ENCODE measurements around the gene TCEA2.

TCEA2 gene

GRCh38 chr20:64035066-64035932, 27.7 kb upstream of the TCEA2 start:
- DNase-seq = no peak

DNA sequence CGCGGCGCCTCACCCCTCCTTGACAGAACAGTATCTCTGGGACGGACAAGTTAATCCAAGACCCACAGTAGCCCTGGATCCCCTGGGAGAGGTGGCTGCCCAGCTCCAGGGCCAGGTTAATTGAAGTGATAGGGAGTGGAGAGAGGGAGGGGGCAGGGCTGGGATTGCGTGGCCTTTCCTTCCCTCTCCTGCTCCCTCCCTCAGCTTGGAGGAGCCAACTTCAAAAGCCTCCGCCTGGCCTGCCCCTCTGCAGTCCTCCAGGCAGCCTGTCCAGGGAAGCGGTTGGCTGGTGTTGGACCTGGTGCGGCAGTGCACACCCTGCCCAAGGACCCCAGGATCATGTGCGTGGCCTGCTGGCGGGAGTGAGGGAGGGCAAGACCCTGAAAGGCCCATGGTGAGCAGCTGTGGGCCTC, 27.1 kb upstream of the TCEA2 start, which contains the start of gene C20orf204:
TSS of gene C20orf204 (plus strand) at position 250 of the 413 bp plus-strand sequence. CDS start at position 392, 142 bp downstream.
- no peak for DNase-seq

- no peak for DNase-seq
Measured at GRCh38 chr20:64036346-64037198, 26.4 kb upstream of the TCEA2 start.

- no peak for DNase-seq
Measured at GRCh38 chr20:64037199-64037497, 25.9 kb upstream of the TCEA2 start.

GRCh38 chr20:64037498-64038213, 25.3 kb upstream of the TCEA2 start:
- DNase-seq = no peak

- DNase-seq = no peak
Measured at GRCh38 chr20:64038224-64038564, 24.8 kb upstream of the TCEA2 start.

- DNase-seq = peak in 13 of 56 donors; percentile 1 to 47 (median 12)
Measured at GRCh38 chr20:64038565-64039292, 24.3 kb upstream of the TCEA2 start.

GRCh38 chr20:64039293-64040160, 23.5 kb upstream of the TCEA2 start:
- no peak for DNase-seq

GRCh38 chr20:64040231-64041039, 22.6 kb upstream of the TCEA2 start:
- no peak for DNase-seq

DNA sequence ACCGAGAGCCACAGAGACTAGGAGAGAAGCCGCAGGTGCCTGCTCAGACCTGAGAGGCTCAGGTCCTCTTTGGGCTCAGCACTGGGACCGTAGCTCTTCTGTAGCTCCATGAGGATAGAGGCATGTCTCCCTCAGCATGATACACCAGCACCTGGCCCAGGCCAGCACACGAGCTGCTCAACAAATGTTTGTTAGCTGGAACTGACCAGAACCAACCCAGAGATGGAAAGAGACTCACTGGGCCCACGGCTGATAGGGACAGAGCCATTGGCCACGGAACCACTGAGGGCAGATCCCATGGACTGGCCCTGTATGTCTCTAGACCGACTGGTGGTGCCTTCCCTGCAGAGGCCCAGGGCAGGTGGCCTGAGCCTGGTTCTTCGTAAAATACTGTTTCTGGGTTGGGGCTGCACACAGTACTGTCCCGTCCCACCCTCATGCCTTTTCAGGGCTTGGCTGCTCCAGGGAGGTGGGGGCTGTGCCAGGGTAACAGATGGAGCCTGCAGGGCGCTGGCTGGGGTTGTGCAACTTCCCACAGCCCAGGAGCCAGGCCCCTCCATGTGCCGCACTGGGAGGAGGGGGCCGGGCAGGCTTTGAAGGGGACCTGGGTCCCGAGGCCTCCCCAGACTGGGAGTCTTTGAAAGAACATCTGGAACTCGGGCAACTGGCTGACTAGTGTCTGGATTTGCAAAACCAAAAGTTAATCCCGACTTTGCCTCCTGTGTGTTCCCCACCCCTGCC, 21.8 kb upstream of the TCEA2 start:
- no peak for DNase-seq

DNA sequence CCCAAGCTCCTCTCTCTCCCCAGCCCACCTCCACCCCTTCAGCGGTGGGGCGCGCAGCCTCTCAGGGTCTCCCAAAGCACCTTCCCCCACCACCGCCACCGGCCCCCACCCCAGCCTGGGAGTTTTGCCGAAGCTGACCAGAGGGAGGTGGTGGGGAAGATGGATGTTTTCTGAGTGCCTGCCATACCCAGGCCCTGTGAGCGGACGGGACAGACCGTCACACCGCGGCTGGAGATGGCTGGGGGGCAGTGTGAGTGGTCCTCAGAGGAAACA, 21.3 kb upstream of the TCEA2 start:
- DNase-seq = no peak

DNA sequence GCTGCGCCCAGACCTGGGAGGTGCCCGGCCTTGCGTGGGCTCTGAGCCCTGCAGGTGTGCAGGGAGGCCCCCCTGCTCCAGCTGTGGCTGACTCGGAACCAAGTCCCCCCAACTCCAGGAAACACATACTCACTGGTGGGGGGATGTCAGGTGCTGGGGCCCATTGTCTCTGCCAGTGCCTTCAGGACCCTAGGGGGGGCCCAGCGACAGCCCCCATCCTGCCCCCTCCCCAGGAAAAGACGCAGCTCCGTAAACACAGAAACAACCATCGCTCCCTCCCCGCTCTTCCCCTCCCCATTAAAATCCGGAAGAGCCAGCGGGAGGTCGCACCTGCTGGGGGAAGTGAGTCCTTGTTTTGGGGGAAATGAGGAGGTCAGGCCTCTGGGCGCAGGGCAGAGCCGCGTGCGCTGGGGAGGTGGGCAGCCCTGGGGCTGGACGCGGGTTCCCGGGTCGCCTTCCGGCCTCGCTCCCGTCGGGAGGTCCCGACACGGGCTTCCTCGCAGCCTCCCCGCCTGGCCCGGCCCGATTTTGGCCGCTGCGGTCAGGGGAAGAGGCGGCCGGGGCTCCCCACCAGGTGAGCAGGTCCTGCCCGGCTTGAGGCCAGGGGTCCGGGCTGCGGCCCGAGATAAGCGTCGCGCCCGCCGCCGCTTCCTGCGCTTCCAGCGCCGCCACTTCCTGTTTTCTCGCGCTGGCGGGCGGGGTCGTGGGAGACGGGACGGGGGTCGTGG, 20.8 kb upstream of the TCEA2 start:
- DNase-seq = no peak

DNA sequence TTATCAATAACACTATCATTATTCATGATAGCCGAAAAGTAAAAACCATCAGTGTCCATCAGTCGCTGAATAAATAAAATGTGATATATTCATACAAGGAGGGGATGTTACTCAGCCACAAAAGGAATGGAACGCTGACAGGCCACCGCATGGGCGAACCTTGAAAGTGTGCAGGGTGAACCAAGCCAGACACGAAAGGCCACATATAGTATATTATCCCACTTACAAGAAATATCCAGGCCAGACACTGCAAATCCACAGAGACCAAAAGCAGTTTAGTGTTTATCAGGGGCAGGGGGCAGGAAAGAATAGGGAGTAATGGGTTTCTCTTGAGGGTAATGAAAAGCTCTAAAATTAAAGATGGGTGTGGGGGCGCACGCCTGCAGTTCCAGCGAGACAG, 19.2 kb upstream of the TCEA2 start:
- no peak for DNase-seq

DNA sequence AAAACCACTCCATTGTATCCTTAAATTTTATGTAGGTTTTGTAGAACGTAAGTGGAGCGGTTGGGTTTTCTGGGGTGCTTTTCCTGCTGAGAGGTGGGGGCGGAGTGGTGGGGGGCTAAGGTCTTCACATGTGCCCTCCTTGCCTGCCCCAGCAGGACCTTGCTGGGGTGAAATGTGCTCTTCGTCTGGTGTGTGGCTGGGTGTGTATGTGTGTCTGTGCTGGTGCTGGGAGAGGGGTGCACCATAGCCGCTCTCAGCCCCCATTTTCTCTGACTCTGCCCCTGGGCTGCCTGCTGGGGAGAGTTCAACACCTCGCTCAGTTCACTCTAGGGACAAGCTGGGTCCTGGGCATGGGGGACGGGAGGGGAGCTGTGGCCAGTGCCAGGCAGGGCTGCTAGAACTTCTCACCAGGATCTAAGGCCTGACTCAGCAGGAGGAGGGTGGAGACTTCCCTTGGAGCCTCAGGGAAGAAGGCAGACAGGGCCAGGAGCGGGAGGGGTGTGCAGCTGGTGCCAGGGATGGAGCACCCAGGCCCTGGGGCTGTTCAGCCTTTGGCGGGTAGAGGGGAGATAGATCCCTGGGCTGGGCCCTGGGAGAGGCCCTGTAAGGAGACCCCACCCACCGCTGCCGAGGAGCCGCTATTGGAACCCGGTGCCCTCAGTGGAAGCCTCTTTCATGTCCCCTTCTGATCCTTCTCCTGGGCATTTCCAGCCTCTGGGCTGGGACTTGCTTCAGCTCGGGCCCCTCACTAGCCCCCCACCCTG, 18.3 kb upstream of the TCEA2 start:
- no peak for DNase-seq

- DNase-seq = no peak
Measured at GRCh38 chr20:64045346-64046011, 17.5 kb upstream of the TCEA2 start.

DNA sequence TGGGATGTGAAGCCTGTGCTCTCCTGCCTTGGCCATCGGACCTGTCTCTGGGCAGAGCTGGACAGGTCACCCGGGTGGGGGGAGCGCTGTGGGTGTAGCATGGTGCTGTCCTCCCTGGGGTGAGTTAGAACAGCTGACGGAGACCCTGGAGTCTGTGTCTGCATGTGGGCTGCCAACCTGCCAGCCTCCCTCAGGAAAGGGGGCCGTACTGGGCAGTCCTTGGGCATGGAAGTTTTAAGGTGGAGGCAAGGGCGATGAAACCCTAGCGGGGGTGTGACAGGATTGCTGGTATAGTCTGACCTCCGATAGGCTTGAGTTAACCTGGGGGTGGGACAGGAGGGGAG, 16.0 kb upstream of the TCEA2 start:
- no peak for DNase-seq

- no peak for DNase-seq
Measured at GRCh38 chr20:64047968-64048401, 15.0 kb upstream of the TCEA2 start.
